HG02610 (cell line): ENCODE results near the gene PTPRN2.
"Not testable (repeated sequence)": the region's sequence is repeated elsewhere in the genome, so short reads cannot be mapped to it uniquely, and the experiment has no call there.

Experiments
- ATAC-seq: cut with Tn5 transposase; IDR thresholded peaks from one replicate; pipeline ENCODE4 v1.9.1; 2021; ENCODE audit warnings: mild to moderate bottlenecking, moderate library complexity; ENCODE audit not compliant: unreplicated experiment

PTPRN2 gene

DNA sequence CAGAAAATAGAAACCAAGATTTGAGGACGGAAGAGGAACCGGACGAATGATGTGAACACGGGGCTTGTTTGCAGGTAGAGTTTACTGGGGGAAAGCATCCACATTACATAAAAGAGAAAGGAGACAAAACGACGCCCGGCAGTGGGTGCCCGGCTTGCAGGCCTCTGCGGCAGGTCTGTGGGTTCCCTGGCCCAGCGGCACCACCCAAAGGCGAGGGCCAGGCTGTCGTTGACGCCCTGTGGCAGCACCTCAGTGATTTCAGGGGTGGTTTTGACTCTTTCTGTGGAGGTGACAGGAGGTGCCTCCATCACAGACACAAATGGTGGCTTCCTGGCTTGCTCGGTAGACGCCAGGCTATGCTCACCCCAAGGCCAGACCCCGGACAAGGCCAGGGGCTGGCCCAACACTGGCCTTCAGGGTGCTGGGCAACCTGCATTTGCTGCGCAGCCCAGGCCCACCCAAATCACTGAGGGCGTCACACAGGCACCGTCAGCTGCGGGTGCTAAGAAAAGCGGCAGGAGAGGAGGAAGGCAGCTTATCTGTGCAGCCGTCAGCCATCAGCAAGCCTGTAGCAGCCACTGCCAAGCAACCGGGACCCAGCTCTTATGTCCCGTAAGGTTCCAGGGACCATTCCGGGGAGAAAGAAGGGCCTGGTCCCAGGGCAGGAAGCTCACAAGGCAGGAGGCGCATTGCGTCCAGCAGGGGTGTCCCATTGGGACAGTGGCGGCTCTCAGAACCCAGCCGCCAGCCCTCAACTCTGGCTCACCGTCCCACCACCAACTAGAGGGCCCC, 230.3 kb downstream of the PTPRN2 start:
- no peak for ATAC-seq

GRCh38 chr7:158356454-158356853, 231.2 kb downstream of the PTPRN2 start:
- no peak for ATAC-seq

- no peak for ATAC-seq
Measured at GRCh38 chr7:158355456-158356065, 232.1 kb downstream of the PTPRN2 start.

DNA sequence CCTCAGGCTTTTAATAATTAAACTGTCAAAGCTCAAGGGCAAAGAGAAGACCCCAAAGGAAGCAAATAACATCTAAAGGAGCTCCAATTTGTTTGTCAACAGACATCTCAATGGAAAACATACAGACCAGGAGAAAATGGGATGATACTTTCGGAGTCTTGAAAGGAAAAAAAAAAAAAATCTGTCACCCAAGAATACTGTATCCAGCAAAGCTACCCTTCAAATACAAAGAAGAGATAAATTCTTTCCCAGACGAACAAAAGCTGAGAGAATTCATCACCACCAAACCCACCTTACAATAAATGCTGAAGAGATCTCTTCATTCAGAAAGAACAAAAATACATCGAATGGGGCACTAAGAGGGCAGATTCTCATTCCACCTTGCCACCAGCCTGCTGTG, 232.8 kb downstream of the PTPRN2 start:
- ATAC-seq: no peak

DNA sequence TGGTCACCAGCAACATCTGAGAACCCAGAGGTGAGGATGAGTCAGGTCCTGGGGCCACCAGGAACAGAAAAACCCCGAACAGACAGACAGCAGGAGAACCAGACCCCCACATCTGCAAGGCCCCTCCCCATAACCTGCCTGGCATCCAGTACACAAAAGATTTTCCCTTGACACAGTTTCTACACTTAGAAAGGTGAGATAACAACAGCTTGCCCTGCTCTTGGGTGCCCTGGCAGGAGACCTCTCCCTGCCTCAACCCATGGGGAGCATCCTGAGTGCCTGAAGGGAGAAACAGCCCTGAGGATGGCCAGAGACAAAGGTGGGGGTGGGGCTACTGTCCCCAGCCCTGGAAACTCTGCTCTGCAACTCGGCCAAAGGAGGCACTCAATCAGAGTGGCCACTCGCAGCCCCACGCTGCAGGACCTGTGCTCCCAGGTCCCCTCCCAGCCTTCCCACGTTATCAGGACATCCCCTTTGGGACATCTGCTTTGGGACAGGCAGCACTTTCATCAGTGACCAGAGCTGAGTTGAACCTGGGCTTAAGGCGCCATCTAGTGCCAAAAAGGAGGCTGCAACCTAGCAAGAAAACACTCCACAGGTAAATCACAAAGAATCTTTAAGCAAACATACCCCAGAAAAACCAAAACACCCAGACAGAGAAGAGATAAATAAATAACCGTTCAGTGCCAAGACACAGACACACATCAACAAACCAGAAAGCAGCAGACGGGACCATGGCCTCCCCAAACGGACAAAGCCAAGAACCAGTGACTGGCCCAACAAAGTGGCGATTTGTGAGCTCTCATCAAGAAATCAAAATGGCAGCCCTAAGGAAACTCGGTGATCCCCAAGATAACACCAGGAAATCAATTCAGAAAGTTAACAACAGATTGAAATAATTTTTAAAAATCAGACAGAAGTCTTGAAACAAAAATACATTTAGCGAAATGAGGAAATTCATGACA, 233.7 kb downstream of the PTPRN2 start:
- no peak for ATAC-seq

DNA sequence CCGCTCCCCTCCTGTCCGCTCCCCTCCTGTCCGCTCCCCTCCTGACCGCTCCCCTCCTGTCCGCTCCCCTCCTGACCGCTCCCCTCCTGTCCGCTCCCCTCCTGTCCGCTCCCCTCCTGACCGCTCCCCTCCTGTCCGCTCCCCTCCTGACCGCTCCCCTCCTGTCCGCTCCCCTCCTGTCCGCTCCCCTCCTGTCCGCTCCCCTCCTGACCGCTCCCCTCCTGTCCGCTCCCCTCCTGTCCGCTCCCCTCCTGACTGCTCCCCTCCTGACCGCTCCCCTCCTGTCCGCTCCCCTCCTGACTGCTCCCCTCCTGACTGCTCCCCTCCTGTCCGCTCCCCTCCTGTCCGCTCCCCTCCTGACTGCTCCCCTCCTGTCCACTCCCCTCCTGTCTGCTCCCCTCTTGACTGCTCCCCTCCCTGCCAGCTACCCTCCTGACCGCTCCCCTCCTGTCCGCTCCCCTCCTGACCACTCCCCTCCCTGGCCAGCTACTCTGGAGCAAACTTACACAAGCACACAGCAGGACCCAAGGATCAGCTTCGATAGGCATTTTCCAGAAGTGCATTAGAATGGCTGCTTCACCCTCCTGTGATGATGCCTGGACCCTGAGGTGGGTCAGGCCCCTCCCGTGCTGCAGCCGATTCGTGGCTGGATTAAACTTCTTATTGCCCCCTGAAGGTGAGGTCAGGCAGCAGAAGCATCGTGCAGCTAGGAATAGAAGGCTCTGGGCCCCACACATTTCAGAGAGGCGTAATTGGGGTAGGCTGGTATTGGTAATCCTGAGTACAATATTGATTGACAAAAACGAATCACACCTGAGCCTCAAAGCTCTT, 235.5 kb downstream of the PTPRN2 start:
- not testable (repeated sequence) for ATAC-seq

- no peak for ATAC-seq
Measured at GRCh38 chr7:158351481-158351880, 236.1 kb downstream of the PTPRN2 start.

- ATAC-seq: no peak
Measured at GRCh38 chr7:158351051-158351450, 236.6 kb downstream of the PTPRN2 start.

DNA sequence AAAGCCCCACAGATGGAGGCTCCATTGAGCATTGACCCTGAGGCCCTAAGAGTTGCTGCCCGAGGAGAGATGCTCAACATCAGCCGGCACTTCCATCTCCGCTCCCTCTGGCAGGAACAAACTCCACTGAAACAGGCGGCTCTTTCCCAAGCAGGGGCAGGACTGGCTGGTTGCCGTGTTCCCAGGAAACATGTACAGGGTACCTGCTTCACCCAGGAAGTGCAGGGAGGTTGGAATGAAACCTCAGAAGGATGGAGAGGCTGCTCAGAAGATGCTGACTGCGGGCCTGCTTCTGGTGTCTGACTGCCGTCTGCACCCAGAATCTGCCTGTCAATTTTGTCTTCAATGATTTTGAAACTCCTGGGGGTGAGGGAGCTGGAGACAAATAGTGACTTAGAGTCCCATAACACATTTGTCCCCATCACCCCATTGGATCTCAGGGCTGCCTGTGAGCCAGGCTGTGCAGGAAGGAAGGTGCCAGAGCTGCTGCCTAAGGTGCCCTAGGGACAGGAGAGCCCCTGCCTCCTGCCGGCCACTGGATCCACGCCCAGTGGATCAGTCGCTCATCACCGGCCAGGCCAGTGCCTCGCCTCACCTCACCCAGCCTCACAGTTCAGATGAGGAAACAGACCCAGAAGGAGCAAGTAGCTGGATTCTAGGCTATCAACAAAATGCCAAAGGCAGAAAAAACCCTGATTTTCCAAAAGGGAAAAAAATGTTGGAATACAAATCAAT, 237.3 kb downstream of the PTPRN2 start:
- ATAC-seq: no peak

- no peak for ATAC-seq
Measured at GRCh38 chr7:158348446-158348845, 239.2 kb downstream of the PTPRN2 start.

GRCh38 chr7:158348039-158348438, 239.6 kb downstream of the PTPRN2 start:
- ATAC-seq: not testable (repeated sequence)

DNA sequence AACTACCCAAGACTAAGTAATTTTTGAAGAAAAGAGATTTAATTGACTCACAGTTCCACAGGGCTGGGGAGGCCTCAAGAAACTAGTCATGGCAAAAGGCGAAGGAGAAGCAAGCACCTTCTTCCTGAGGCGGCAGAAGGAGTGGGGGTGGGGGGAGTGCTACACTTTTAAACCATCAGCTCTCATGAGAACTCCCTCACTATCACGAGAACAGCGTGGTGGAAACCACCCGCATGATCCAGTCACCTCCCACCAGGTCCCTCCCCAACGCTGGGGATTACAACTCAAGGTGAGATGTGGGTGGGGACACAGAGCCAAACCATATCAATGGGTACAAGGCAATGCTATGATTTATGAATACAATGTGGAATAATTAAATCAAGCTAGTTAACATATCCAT, 241.9 kb downstream of the PTPRN2 start:
- ATAC-seq: no peak

DNA sequence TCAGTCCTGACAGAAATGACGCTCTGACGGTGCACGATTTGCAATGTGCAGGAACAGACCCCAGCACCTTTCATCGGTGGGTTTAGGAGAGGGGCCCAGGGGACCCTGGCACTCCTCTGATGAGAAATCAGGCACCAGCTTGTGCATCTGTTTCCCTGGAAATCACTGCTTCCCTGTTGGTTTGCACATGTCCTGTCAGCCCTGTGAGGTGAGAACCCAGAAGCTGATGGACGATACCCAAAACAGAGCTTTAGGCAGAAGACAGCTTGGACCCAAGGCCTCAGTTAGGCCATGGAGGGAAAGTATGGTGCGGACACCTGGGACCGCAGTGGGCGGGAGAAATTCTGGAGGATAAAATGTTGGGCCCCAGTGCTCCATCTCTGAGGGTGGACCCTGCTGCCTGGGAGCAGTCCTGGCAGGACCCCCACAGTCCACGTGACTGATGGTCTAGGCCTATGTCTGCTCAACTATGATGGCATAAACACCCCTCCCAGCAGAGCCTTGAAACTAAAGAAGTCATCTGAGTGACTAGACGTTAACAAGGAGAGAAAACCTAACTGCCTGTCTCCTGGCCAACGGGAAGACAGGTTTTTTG, 242.8 kb downstream of the PTPRN2 start:
- ATAC-seq: no peak

DNA sequence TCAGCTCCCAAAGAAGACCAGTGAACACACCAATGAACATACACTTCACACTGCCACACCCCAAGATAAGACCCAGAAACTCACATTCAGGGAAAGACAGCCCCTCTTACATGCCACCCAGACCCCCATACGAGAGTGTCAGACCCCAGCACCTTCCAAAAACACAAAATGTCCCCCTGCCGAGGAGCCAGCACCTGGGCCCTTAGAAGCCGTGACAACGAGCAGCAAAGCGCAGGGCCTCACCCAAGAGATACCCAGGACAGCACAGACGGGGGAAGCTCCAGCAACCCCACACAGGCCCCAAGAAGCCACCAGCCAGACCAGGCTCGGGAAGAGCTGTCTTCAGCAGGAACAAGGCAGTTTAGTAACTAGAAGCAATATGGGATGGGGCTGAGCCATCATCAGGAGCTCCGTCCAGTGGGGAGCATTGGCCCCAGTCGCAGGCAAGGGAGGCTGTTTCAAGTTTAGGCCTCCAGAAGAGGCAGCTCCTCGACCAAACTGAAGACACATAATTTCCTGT, 243.6 kb downstream of the PTPRN2 start:
- no peak for ATAC-seq

DNA sequence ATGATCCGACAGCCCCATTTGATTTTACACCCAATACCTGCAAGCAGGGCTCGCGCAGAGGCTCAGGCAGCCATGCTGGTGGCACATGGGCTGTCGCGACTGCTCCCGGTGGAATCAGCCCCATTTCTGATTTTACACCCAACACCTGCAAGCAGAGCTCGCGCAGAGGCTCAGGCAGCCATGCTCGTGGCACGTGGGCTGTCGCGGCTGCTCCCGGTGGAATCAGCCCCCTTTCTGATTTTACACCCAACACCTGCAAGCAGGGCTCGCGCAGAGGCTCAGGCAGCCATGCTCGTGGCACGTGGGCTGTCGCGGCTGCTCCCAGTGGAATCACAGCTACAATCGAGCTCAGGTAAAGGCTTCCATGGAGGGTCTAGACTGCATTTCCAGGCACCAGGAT, 244.1 kb downstream of the PTPRN2 start:
- no peak for ATAC-seq

- ATAC-seq: not testable (repeated sequence)
Measured at GRCh38 chr7:158341097-158341496, 246.5 kb downstream of the PTPRN2 start.

DNA sequence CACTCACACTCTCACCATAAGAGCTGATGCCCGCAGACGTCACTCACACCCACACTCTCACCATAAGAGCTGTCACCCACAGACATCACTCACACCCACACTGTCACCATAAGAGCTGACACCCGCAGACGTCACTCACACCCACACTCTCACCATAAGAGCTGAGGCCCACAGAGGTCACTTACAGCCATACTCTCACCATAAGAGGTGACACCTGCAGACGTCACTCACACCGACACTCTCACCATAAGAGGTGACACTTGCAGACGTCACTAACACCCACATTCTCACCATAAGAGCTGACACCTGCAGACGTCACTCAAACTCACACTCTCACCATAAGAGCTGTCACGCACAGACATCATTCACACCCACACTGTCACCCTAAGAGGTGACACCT, 250.7 kb downstream of the PTPRN2 start:
- ATAC-seq: not testable (repeated sequence)

DNA sequence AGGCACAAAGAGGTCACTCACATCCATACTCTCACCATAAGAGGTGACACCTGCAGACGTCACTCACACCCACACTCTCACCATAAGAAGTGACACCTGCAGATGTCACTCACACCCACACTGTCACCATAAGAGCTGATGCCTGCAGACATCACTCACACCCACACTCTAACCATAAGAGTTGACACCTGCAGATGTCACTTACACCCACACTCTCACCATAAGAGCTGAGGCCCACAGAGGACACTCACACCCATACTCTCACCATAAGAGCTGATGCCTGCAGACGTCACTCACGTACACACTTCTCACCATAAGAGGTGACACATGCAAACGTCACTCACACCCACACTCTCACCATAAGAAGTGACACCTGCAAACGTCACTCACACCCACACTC, 255.1 kb downstream of the PTPRN2 start:
- not testable (repeated sequence) for ATAC-seq

DNA sequence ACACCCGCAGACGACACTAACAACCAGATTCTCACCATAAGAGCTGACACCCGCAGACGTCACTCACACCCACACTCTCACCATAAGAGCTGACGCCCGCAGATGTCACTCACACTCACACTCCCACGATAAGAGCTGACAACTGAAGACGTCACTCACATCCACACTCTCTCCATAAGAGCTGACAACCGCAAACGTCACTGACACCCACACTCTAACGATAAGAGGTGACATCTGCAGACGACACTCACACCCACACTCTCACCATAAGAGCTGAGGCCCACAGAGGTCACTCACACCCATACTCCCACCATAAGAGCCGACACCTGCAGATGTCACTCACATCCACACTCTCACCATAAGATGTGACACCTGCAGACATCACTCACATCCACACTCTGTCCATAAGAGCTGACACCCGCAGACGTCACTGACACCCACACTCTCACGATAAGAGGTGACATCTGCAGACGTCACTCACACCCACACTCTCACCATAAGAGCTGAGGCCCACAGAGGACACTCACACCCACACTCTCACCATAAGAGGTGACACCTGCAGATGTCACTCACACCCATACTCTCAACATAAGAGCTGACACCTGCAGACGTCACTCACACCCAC, 255.7 kb downstream of the PTPRN2 start:
- ATAC-seq: not testable (repeated sequence)
